Tibial artery (tissue), 4 donors: ENCODE measurements around the gene C1QC.

Source experiments
- DNase-seq, 2 donors: peaks; one replicate each; pipeline ENCODE4 v3.0.0-alpha.2; 2019
- H3K27ac ChIP-seq, 2 donors: fragments of 200-600 bp; sonication (generic) in 1 of 2; 1 replicate in 1 of 2; 2 replicates in 1 of 2; pipeline ENCODE4 v1.5.1; 2018 to 2019; ENCODE audit warnings: mild to moderate bottlenecking in 1 of 2
- H3K27me3 ChIP-seq, 2 donors: fragments of 200-600 bp; sonication (generic) in 1 of 2; one replicate each; pipeline versions ENCODE4 v1.5.1 to v1.6.0; 2016 to 2019
- H3K36me3 ChIP-seq, 3 donors: fragments of 200-600 bp; sonication (generic) in 2 of 3; one replicate each; pipeline ENCODE4 v1.5.1; 2016 to 2019; ENCODE audit warnings: mild to moderate bottlenecking in 2 of 3
- H3K4me1 ChIP-seq, 4 donors: fragments of 200-600 bp; sonication (generic) in 2 of 4; 1 replicate in 3 of 4; 2 replicates in 1 of 4; pipeline ENCODE4 v1.5.1; 2016 to 2019
- H3K4me3 ChIP-seq, 2 donors: fragments of 200-600 bp; sonication (generic) in 1 of 2; 1 replicate in 1 of 2; 2 replicates in 1 of 2; pipeline ENCODE4 v1.5.1; 2018 to 2019; ENCODE audit warnings: mild to moderate bottlenecking in 2 of 2
- H3K9me3 ChIP-seq, 3 donors: fragments of 200-600 bp; sonication (generic) in 1 of 3; one replicate each; pipeline ENCODE4 v1.5.1; 2016 to 2019
- CTCF ChIP-seq, 2 experiments: fragments of 200-600 bp in 1 of 2; fragments of 450-650 bp in 1 of 2; IDR thresholded peaks; one replicate each; pipeline ENCODE4 v1.5.1; 2017 to 2019; ENCODE audit warnings: antibody characterized with exemption in 2 of 2, mild to moderate bottlenecking in 1 of 2, moderate library complexity in 1 of 2
- intact Hi-C: fragments of 100-400 bp; cut with DNase I; formaldehyde crosslinking; loops from one replicate; pipeline ENCODE4 v1.15.0; 2023; ENCODE audit warnings: low total_unique reads

Gene C1QC

GRCh38 chr1:22626237-22627157, 16.9 kb upstream of the C1QC start:
- no peak for TF ChIP-seq CTCF (IDR thresholded peaks at IDR 0.05)
- Histone ChIP-seq H3K4me3 (no peak overlapping the region), H3K4me1 (no peaks in the 10 kb centered on the region), H3K9me3 (no peaks in the 10 kb centered on the region), H3K27ac (no peak overlapping the region), H3K36me3 (no peaks in the 10 kb centered on the region), H3K27me3 (peaks cover 0 to 84% of the 10 kb centered on the region in 2 donors)
- no peak for DNase-seq
- intact Hi-C loops = loop anchor here (2.0 to 10.0 kb wide), 2 partner anchors 62 to 888 kb away; no protein-coding TSS in a partner anchor

- DNase-seq = no peak
- H3K36me3 ChIP-seq = no peaks in the 10 kb centered on the region
- no peaks in the 10 kb centered on the region for H3K9me3 ChIP-seq
- no peaks in the 10 kb centered on the region for H3K4me1 ChIP-seq
- intact Hi-C loops = loop anchor here (2.0 to 10.0 kb wide), 2 partner anchors 63 to 887 kb away; no protein-coding TSS in a partner anchor
- no peak overlapping the region for H3K4me3 ChIP-seq
- H3K27ac ChIP-seq = no peak overlapping the region
- peaks cover 0 to 82% of the 10 kb centered on the region in 2 donors for H3K27me3 ChIP-seq
- no peak for TF ChIP-seq CTCF (IDR thresholded peaks at IDR 0.05)
Measured at GRCh38 chr1:22627331-22627730, 16.1 kb upstream of the C1QC start.

- intact Hi-C loops = loop anchor here (10.0 kb wide), 1 partner anchor 886 kb away; no protein-coding TSS in a partner anchor
- no peak for DNase-seq
- Histone ChIP-seq H3K4me3 (no peak overlapping the region), H3K27me3 (peaks cover 0 to 81% of the 10 kb centered on the region in 2 donors), H3K9me3 (no peaks in the 10 kb centered on the region), H3K4me1 (no peaks in the 10 kb centered on the region), H3K27ac (no peak overlapping the region), H3K36me3 (no peaks in the 10 kb centered on the region)
- TF ChIP-seq CTCF (IDR thresholded peaks at IDR 0.05) = no peak
Measured at GRCh38 chr1:22628698-22629444, 14.6 kb upstream of the C1QC start.

GRCh38 chr1:22629886-22630285, 13.5 kb upstream of the C1QC start:
- no peak for DNase-seq
- Histone ChIP-seq H3K36me3 (no peaks in the 10 kb centered on the region), H3K27ac (no peak overlapping the region), H3K9me3 (no peaks in the 10 kb centered on the region), H3K4me1 (no peaks in the 10 kb centered on the region), H3K27me3 (peaks cover 0 to 80% of the 10 kb centered on the region in 2 donors), H3K4me3 (no peak overlapping the region)
- no peak for TF ChIP-seq CTCF (IDR thresholded peaks at IDR 0.05)
- intact Hi-C loops = loop anchor here (10.0 kb wide), 1 partner anchor 885 kb away; no protein-coding TSS in a partner anchor

GRCh38 chr1:22633697-22634463, 9.6 kb upstream of the C1QC start:
- H3K27me3 ChIP-seq = peaks cover 0 to 70% of the 10 kb centered on the region in 2 donors
- no peak for TF ChIP-seq CTCF (IDR thresholded peaks at IDR 0.05)
- intact Hi-C loops = no loop called here

More at GRCh38 chr1:22633697-22634463, 9.6 kb upstream of the C1QC start:
- no peaks in the 10 kb centered on the region for H3K36me3 ChIP-seq
- no peaks in the 10 kb centered on the region for H3K9me3 ChIP-seq
- DNase-seq = no peak
- no peak overlapping the region for H3K4me3 ChIP-seq
- H3K4me1 ChIP-seq = no peaks in the 10 kb centered on the region
- no peak overlapping the region for H3K27ac ChIP-seq
